ENCODE data around the gene ODR4. TPM values are rescaled to one million over a fixed set of nuclear protein-coding genes. Genes with fewer than 3 reads are reported as not detected.

Gene ODR4
- total RNA-seq, 6 donors from 2014 or later: 10.7 to 36.7 (median 19.2) TPM

- Histone ChIP-seq H3K27me3 (no peaks in the 10 kb centered on the region), H3K9me3 (no peaks in the 10 kb centered on the region), H3K4me3 (no peak overlapping the region), H3K4me1 (no peaks in the 10 kb centered on the region), H3K27ac (no peak overlapping the region), H3K36me3 (peaks cover 9 to 54% (median 12%) of the 10 kb centered on the region in 4 donors)
- TF ChIP-seq POLR2AphosphoS5 (IDR thresholded peaks at IDR 0.05) (no peak), CTCF (IDR thresholded peaks at IDR 0.05) (peak; percentile 41 to 67 (median 60))
- ATAC-seq (ENCODE audit: low FRiP score in 2 of 2) (peak in 1 of 2 donors; percentile 72), DNase-seq (no peak)
- 28 to 32% methylated on average over 5 of the region's 5 CpGs for WGBS, 2 donors
These were observed 28.9 kb downstream of the ODR4 start for GRCh38 chr1:186404454-186405051.

DNA sequence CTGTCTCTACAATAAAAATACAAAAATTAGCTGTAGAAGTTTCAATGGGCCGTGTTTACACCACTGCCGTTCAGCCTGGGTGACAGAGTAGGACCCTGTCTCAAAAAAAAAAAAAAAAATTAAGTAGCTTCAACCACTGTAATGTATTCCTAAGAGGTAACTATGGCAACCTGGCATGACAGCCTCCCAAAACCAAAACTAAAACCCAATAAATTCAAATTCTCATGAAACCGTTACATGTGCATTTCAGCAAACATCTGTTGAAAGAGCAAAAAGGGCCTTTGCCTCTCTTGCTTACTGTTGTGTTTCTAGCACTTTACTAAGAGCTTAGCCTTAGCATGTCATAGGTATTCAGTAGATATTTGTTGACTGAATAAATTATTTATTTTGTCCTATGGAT, 33.5 kb downstream of the ODR4 start:
- Histone ChIP-seq H3K4me1 (no peaks in the 10 kb centered on the region), H3K27me3 (no peaks in the 10 kb centered on the region), H3K27ac (no peak overlapping the region), H3K4me3 (no peak overlapping the region), H3K9me3 (no peaks in the 10 kb centered on the region), H3K36me3 (peaks cover 0 to 62% (median 4%) of the 10 kb centered on the region in 4 donors)
- 77 to 84% methylated on average over 3 of the region's 3 CpGs for WGBS, 2 donors
- DNase-seq (no peak), ATAC-seq (ENCODE audit: low FRiP score in 2 of 2) (no peak)
- no peak for TF ChIP-seq POLR2A (IDR thresholded peaks at IDR 0.05)
- TF ChIP-seq CTCF (IDR thresholded peaks at IDR 0.05): no peak
- no peak for TF ChIP-seq EP300 (IDR thresholded peaks at IDR 0.05)
- TF ChIP-seq POLR2AphosphoS5 (IDR thresholded peaks at IDR 0.05): no peak

GRCh38 chr1:186413319-186413718, 37.7 kb downstream of the ODR4 start:
- TF ChIP-seq POLR2AphosphoS5 (IDR thresholded peaks at IDR 0.05) (no peak), POLR2A (IDR thresholded peaks at IDR 0.05) (no peak), EP300 (IDR thresholded peaks at IDR 0.05) (no peak), CTCF (IDR thresholded peaks at IDR 0.05) (no peak)
- Histone ChIP-seq H3K36me3 (peaks cover 0 to 45% (median 6%) of the 10 kb centered on the region in 4 donors), H3K4me3 (no peak overlapping the region), H3K27me3 (no peaks in the 10 kb centered on the region), H3K9me3 (no peaks in the 10 kb centered on the region), H3K27ac (no peak overlapping the region), H3K4me1 (no peaks in the 10 kb centered on the region)
- no peak for ATAC-seq (ENCODE audit: low FRiP score in 2 of 2)
- no peak for DNase-seq
- WGBS, 2 donors: 97 to 98% methylated on average over 1 of the region's 1 CpG

DNA sequence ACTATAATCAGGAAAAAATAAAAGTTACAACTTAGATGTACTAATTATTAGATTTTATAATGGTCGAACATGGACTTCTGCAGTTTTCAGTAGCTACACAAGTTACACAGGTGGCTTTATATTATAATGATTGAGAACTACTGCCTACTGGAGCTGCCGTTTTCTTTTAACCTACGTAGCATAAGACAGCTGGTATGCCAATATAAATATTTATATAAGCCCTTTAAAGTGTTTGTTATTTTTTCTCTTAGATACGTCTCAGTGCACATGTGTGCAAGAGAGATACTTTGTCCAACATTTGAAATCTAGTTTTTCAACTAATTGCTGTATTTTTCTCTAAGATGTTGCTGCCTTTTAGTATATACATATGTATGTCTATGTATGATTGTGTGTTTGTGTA, 42.9 kb downstream of the ODR4 start:
- no peaks in the 10 kb centered on the region for H3K27me3 ChIP-seq
- peaks cover 0 to 35% (median 9%) of the 10 kb centered on the region in 4 donors for H3K36me3 ChIP-seq
- no peaks in the 10 kb centered on the region for H3K9me3 ChIP-seq
- H3K27ac ChIP-seq: no peak overlapping the region
- TF ChIP-seq EP300 (IDR thresholded peaks at IDR 0.05) (no peak), CTCF (IDR thresholded peaks at IDR 0.05) (no peak), POLR2AphosphoS5 (IDR thresholded peaks at IDR 0.05) (no peak), POLR2A (IDR thresholded peaks at IDR 0.05) (no peak)
- H3K4me1 ChIP-seq: no peaks in the 10 kb centered on the region
- ATAC-seq (ENCODE audit: low FRiP score in 2 of 2): no peak
- no peak overlapping the region for H3K4me3 ChIP-seq
- no peak for DNase-seq
- WGBS, 2 donors: 58 to 59% methylated on average over 4 of the region's 4 CpGs

DNA sequence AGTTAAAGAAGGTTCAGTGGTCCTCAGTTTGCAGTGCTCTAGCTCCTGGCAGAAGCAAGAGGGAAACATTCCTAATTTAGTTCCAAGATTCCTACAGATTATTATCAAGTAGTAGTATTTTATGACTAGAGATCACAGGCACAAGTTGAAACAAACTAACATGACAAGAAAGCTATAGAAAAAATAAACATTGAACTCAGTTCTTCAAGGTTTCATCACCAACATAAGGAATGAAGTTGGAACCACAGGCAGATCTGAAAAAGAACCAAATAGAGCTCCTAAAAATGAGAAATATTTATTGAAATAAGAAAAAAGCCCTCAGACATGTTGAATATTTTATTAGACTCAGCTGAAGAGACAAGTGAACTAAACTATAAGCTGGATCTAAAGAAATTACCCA, 44.7 kb downstream of the ODR4 start:
- Histone ChIP-seq H3K27me3 (no peaks in the 10 kb centered on the region), H3K9me3 (no peaks in the 10 kb centered on the region), H3K4me3 (no peak overlapping the region), H3K36me3 (peaks cover 0 to 35% (median 9%) of the 10 kb centered on the region in 4 donors), H3K27ac (peak overlapping the region in 1 of 4 donors; percentile 38), H3K4me1 (no peaks in the 10 kb centered on the region)
- TF ChIP-seq CTCF (IDR thresholded peaks at IDR 0.05): no peak
- no peak for TF ChIP-seq EP300 (IDR thresholded peaks at IDR 0.05)
- TF ChIP-seq POLR2A (IDR thresholded peaks at IDR 0.05): no peak
- TF ChIP-seq POLR2AphosphoS5 (IDR thresholded peaks at IDR 0.05): no peak
- ATAC-seq (ENCODE audit: low FRiP score in 2 of 2): no peak
- DNase-seq: no peak

Measured in upper lobe of left lung (tissue), 6 donors.